22Rv1 (cell line): Measurements from ENCODE around the gene MAMDC2.

ENCODE experiments used
- CTCF ChIP-seq: fragments of 450-650 bp; IDR thresholded peaks from 2 replicates; pipeline ENCODE4 v1.5.1; 2017; ENCODE audit warnings: mild to moderate bottlenecking
- ZFX ChIP-seq: fragments of 450-650 bp; IDR thresholded peaks from 2 replicates; pipeline ENCODE4 v1.6.1; 2017; ENCODE audit warnings: antibody characterized with exemption, borderline replicate concordance

GRCh38 chr9:69999315-69999714 is 44.3 kb upstream of the MAMDC2 start:
- TF ChIP-seq ZFX, result no peak
- no peak for TF ChIP-seq CTCF
